ENCODE data around the gene CRLF1.
A peak's percentile ranks its signal among the peaks of the same experiment; 100 is the strongest.

The CRLF1 gene

DNA sequence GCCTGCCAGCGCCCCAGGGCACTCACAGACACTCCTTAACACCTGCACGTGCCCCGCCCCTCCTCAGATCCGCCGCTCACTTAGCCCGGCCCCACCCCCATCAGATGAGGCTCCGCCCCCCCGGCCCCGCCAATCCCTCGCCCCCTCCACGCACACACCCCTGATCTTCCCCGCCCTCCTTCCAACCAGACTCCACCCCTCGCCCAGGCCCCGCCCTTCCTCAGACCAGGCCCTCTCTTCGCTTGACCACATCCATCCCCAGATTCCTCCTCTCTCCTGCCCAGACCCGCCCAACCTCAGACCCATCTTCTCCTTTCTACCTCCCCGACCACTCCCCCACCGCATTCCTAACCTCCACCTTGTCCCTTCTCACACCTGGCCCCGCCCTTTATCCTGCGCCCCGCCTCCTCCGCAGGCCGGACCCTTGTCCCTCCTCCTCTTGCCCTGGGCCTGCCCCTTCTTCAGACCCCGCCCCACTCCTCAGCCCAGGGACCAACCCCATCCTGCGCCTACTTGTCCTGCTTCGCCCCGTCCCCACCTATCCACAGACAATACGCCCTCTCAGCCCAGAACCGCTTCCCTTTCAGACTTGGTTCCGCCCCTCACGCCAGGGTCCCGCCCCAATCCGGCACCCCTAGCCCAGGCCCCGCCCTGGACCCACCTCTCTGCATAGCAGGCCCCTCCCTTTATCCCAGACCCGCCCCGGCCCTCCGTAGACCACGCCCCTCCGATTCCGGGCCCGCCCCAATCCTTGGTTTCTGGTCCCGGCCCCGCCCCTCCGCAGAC, 29.8 kb upstream of the CRLF1 start:
- DNase-seq, result peak; percentile 48

DNA sequence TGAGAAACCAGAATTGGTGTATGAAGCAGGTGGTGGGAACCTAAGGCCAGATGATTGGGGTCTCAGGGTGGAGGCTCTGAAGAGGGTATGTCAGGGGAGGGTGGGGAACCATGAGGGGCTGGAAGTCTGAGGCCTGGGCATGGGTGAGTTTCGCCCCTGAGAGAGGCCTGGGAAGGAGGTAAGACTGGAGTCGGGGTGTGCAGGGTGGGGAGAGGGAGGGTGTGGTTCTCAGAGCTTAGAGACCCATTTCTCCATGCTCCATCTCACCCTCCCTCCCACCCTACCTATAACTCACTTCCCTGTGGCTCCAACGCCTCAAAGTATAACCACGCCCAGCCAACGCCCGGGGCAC, 29.2 kb upstream of the CRLF1 start:
- DNase-seq, result no peak

DNA sequence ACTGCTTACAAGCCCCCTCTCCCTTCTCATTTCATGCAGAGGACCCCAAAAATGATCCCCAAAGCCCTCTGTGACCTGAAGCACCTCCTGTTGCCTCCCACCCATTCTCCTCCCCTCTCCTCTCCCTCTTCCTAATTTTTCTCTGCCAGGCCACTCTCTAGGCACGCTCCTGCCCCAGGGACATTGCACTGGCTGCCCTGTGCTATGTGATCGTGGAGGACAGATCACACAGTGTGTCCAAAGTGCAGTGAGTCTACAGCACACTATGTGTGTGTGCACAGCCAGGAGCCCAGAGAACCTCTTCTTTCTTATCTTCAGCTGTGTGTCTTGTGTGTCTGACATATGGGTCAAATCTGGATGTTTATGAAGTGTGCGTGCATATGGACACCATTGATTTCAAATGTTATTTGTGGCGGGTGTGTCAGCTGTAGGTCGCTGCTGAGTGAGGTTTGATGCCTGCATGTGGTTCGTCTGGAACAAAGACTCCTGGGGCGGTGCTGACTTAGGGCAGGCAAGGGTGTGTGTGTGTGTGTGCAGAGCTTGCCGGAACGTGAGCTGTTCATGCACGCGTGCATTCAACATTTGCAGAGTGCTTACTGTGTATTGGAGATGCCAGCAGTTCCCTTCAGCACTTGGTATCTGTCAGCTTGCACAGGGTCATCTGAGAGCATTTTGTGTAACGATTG, 28.2 kb upstream of the CRLF1 start:
- DNase-seq, result no peak

DNA sequence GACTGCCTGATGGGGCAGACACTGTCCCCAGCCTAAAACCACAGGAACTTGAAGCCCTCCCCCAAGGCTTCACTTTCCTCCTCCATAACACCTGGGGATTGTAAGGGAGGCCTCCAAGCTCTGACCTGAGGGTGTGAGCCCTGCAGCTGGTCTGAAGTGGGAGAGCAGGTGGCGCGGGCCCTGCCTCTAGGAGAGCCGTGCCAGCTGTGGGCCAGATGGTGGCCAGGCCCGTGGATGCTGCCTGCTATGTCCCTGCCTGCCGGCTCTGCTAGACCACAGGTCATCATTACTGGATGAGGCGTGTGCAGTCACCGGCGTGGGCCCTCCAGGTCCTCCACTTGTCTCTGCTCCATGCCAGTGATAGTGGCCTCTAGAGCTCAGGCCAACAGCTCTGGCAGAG, 26.7 kb upstream of the CRLF1 start:
- peak; percentile 87 for DNase-seq

DNA sequence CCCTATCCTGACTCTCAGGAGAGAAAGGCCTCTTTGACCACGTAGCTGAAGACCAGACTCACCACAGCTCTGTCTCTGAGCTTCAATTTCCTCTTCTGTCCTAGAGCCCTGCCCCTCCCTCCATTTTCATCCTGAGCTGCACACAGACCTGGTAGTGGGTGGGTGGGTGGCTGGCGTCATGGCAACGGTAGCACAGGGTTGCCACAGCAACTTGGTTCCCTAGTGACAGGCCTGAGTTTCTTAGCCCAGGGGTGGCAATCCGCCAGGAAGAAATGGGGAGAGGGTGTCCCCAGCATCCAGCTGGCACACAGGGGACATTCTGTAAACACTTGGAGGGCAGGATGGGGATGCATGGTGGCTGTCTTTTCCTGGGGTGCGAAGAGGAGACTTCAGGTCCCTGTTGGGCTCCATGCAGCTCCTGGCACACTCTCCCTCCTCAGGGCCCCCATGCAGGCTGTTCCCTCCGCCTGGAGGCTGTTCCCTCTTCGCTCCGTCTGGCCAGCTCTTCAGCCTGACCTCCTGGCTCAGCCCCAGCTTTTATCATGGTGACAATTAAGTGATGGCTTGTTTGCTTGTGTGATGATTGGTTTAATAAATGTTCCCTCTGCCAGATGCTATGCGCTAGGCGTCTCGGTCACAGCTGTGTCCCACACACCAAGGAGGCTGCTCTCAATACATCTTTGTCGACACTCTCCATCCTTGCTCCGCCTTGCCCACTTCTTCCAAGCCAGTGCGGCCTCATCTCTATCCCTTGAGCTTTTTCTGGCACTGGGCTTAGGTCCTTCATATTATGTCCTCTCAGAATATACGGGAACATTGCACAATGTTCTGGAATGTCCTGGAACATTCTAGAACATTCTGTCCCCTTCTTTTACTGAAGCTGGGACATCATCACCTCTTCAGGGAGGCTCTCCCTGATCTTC, 22.8 kb upstream of the CRLF1 start:
- DNase-seq, result no peak

DNA sequence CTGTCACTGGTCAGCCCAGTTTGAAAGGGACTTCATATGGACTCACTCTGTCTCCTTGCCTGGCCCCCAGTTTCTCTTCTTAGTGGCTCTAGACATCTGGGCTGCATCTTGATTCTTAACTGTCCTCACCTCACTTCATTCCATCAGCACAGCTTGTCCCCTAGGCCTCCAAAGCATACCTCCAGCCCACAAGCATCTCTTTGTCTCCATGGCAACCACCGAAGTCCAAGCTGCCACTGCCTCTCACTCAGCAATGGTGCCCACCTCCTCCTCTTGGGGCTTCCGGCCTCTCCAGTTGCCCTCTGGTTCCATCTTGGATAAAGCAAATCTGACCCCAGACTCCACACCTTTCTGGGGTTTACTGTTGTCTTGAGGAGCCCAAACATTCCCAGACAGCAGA, 20.3 kb upstream of the CRLF1 start:
- peak; percentile 46 for DNase-seq

DNA sequence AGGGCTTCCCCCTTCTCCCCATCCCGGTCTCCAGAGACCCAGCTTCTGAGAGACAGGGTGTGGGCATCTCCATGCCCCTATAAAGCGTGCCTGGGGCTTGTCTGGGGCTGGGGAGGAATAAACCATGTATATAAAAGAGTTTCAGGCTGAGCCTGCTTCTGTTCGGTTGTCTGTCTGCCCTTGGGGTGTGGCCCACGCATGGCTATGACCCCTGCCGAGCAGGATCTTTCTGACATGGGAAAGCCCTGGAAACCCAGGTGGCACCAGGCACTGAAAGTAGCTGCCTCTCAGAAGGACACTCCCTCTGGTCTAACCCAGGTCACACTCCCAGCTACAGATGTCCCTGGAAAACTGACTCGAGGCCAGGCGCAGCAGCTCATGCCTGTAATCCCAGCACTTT, 14.3 kb upstream of the CRLF1 start:
- DNase-seq, result no peak

DNA sequence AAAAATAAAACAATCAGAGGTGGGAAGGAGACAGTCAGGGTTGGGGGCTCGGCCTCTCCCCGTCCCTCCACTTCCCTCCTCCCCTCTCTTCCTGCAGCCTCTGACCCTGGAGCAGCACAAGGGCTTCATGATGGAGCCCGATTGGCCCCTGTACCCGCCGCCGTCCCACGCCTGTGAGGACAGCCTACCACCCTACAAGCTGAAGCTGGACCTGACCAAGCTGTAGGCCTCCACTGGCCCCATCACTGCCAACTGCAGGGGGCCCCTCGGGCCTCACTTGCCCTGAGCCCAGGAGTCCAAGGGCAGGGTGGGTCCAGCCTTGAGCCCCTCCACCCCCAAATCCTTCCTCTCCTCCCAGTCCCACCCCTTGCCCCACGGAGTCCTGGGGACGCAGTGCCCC, 13.7 kb upstream of the CRLF1 start:
- no peak for DNase-seq

DNA sequence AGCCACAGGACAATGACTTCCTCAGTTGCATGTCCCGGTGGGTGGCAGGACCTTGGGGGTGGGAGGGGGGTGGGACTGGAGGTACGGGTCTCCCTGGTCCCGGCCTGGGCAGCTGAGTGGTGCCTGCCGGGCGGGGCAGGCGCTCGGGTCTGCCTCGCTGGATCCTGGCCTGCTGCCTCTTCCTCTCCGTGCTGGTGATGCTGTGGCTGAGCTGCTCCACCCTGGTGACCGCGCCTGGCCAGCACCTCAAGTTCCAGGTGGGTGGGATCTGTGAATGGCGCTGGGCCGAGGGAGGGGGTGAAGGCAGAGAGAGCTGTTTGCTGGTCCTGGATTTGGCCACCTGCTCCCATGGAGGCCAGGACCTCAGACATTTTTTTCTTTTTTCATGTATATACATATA, 11.6 kb upstream of the CRLF1 start:
- DNase-seq, result no peak

DNA sequence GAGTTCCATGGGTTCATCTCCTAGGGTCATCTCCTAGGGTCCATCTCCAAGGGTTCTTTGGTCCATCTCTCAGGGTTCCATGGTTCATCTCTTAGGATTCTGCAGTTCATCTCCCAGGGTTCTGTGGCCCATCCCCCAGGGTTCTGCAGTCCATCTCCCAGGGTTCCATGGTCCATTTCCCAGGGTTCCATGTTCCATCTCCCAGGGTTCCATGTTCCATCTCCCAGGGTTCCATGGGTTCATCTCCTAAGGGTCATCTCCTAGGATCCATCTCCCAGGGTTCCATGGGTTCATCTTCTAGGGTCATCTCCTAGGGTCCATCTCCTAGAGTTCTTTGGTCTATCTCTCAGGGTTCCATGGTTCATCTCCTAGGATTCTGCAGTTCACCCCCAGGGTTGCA, 11.0 kb upstream of the CRLF1 start:
- DNase-seq, result no peak

DNA sequence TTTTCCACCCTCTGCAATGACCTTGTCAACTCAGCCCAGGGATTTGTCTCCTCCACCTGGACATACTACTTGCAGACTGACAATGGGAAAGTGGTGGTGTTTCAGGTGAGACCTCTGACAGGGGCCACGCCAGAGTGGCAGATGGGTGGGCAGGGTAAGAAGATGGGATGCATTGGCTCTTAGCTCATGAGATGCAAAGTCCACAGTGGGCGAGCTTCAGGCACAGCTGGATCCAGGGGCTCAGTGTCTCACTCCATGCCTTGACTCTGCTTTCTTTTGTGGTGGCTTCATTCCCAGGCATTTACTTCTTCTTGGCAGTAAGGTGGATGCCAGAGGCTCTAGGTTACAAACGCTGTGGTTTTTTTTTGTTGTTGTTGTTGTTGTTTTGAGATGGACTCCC, 9.4 kb upstream of the CRLF1 start:
- DNase-seq, result no peak

DNA sequence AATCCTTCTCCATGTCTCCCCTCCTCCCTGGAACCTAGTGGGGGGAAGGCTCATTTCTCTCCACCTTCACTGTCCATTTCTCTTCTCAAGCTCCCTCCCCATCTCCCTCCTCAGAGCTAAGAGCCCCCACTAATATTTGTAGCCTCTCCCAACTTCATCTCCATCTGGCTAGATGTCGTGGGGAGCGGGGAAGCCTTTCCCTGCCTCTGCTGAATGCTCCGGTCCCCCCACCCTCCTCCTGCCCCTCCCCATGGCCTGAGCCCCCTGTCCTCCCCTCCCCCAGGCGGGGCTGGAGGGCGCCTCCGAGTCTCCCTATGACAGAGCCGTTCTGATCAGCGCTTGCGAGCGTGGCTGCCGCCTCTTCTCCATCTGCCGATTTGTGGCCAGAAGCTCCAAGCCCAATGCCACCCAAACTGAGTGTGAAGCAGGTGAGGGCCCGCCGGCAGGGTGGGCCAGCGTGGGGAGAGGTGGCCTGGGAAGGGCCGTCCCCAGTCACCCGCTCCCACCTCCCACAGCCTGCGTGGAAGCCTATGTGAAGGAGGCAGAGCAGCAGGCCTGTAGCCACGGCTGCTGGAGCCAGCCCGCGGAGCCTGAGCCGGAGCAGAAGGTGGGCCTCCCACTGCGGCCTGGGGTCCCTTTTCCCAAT, 7.1 kb upstream of the CRLF1 start:
- DNase-seq, result no peak

DNA sequence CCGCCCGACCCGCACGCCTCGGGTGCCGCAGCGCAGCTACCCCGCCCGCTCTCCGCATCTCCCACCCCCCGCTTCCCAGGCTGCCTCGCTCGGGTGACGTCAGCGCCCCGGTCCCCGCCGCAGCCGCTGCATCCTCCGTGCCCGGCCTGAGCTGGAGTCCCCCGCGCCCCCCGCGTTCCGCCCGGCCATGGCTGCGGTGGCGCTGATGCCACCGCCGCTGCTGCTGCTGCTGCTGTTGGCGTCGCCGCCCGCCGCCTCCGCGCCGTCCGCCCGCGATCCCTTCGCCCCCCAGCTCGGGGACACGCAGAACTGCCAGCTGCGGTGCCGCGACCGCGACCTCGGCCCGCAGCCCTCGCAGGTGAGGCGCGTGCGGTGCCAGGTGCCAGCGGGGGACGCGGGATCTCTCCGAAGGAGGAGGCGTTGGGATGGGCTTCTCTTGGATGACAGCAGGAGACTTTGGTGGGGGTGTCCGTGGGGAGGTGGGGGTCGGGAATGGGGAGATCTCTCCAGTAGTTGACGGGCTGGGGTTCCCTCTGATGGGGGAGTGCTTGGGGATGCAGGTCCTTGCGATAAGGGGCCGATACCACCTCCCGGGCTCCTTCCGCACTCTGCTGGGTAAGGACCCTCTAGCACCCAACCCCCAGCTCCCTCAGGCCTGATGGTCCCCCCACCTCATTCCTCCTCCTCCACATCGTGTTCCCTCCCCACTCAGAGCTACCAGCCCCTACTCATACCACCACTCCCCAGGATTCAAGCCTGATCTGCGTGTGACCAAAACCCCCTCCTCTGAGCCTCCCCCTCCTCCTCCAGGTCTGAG, 6.4 kb upstream of the CRLF1 start, which contains the start of gene TMEM59L:
TSS of gene TMEM59L (plus strand) at position 99 of the 817 bp plus-strand sequence. CDS start at position 188, 89 bp downstream.
- no peak for DNase-seq

DNA sequence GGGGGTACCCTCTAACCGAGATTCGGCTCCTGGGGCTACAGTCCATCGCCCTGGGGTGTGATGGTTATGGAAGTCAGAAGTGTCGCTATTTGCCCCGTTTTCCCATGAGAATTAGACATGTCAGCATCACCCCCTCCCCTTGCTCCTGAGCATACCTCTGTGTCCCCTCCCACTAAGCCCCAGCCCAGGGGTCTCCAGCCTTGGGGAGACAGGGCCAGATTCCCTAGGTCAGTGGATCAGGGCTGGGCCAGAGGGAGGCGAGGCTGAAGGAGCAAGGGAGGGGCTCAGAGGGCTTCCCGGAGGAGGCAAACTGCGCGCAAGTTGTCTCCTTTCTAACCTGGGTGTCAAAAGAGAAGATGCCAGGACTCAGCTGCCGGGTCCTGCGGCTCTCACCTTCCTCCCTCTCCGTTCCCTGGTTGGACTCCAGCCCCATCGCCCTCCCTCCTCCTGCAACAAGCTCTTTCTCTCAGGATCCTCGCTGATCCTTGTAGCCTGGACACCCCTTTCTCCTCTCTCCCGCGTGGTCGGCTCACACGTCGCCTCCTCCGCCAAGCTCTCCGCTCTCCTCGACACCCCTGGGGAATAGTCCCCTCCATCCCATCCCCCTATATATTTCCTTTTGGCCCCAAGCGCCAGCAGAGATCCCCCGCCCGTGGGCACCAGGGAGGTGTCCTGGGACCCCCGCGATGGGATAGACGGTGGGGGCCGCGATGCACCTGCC, 5.6 kb upstream of the CRLF1 start:
- no peak for DNase-seq

DNA sequence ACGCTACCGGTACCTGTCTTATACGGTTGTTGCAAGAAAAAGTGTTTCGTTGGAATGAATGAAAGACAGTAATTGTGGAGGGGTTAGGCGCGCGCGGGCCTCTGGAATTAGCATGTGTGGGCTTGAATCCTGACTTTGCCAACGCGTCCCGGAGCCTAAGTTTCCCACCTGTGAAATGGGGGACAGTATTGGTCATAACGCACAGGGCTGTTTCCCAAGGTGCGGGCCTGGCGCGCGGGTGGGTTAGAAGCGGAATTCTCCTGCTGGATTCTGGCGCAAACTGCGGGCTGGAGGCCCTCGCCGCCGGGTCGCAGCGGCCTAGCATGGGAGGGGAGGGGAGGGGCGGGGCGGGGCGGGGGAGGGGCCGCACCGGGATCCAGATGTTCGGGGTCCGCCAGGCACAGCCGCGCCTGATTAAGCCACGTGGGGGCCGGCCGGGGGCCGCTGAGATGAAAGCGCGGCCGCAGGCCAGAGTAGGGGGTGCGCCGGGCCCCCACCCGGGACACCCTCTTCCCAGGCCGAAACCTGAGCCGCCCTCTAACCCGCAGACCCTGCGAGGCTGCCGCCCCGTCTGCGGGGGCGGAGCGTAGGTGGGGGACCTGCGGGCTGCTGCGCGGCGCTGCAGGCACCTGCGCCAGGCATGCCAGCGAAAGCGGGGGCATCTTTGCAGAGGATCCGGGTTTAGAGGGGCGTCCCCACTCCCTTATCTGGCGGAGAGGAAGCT, 4.9 kb upstream of the CRLF1 start:
- DNase-seq, result no peak

DNA sequence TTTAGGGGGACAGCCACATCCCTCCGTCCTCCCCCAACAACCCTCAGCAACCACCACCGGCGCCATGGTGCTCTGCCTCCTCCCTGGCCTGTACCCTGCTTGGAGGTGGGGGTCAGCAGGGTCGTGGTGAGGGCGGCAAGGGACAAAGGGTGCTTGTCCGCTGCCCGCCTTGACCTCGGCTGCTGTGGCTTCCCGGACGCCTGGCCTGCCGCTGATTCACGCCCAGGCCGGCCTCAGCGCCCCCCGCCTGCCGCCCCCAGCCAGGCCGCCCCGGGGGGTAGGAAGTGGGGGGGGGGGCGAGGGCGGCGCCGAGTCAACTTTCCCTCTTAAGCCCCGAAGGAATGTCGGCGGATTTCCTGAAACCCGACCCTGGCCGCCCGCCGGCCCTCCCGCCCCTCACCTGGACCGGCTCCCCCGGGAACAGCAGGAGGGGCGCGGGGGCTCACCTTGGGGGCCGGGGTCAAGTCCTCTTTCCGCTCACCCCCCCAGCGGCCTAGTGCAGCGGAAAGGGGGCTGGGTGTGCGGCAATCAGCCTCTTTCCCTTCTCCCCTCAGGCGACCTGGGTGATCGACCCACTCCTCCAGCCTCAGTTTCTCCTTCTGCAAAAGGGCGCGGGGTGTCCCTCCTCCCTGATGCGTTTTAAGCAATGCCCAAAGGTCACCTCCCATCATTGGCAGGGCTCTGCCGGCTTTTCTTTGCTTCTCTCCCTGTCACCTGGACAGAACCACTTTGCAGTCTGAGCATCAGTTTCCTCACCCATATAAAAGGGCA, 4.1 kb upstream of the CRLF1 start:
- DNase-seq, result no peak

DNA sequence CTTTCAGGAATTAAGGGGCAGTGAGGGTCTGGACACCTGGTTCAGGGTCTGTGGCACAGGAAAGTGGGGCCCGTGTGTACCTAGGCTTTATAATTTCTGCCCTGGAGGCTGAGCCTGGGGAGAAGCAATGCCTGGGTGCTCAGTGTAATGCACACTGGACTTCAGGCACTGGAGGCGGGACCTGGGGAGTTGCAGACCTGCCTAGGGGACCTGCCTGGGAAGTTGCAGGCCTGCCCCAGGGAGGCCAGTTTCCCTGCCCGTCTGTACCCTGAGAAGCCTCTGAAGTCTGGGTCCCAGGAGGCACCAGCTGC, 3.6 kb upstream of the CRLF1 start:
- no peak for DNase-seq

DNA sequence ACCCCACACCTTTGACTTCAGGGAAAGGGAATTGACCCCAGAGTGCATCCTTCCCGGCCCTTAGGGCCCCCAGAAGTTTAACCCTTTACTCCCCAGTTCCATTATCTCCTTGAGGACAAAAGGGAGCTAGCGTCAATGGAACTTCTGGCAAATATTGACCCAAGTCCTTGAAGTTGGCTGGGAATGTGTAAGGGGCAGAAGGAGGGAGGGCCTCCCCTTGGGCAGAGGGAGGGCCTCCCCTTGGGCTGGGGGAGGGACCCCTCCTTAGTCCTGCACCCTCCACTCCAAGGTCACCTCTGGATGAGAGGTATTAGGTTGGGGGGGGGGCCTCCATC, 3.1 kb upstream of the CRLF1 start:
- no peak for DNase-seq

DNA sequence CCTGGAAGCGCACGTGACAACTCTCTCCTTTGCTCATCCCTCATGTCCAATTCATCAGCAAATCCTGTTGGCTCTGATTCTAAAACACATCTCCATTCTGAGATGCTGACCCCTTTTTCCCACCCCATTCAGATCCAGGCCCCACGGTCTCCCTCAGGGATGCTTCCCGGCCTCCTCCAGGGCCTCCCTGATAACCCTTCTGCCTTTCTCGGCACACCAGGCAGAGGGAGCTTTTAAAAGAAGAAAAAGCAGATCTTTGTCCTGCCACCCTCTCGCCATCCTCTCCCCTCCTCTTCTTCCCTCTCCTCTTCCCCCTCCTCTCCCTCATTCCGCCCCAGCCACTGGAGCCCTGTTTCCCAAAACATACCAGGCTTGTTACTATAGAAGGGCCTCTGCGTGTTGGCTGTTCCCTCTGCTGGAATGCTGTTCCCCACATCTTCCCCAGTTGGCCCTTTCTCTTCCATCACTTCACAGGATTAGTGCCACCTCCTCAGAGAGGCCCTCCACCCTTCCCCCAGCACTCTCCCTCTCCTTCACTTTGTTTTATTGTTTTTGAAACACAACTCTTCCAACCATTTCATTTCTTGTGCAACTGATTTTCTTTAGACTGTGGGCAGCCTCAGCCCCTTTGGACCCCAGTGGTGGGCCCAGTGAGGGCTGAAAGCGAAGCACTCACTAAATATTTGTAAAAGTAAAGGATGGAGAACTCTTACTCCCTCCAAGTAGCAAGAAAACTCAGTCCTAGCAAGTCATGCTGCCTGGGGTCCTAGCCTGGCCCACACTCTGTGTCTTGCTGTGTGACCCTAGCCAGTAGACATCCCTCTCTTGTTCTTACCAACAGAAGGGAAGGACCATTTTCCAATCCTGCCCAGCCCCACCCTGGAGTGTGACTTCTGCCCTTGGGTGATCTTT, 2.5 kb upstream of the CRLF1 start:
- no peak for DNase-seq

Data from NCI-H524 treated with DMSO at 0.1 percent for 48 hours (cell line).